ENCODE measurements around the gene TENM4.
"Not testable (repeated sequence)": the region's sequence is repeated elsewhere in the genome, so short reads cannot be mapped to it uniquely, and the experiment has no call there.

The TENM4 gene

GRCh38 chr11:79255965-79256364, 184.9 kb downstream of the TENM4 start:
- DNase-seq (ENCODE audit: low read depth in 2 of 2, low spot score in 1 of 2) = no peak

GRCh38 chr11:79253280-79253679, 187.6 kb downstream of the TENM4 start:
- no peak for DNase-seq (ENCODE audit: low read depth in 2 of 2, low spot score in 1 of 2)

DNA sequence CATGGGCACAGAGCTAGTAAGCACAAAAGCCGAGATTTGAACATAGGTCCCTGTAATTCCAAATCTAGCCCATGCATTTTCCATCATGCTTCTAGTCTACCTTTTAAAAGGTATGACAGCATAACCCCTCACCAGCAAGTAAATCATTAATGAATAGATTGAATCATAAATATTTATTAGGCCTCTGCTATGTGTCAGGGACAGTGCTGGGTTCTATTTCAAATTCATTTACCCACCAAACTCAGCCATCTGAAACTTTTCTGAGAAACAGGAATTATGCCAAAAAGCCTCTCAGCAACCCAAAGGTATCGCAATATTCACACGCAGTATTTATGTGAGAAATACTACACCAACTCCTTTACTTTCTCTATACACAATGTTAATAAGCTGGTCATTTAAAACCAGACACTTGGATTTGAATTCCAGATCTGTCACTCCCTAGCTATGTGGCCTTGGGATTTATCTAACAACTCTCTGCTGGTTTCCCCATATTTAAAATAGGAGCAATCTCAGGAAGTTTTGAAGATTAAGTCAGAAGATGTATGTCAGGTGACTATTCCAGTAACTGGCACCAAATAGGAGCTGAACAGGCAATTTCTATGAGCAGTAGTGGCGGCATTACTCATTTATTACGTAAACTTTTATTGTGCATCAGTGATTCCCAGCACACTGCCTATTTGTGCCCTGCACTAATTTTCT, 191.4 kb downstream of the TENM4 start:
- no peak for DNase-seq (ENCODE audit: low read depth in 2 of 2, low spot score in 1 of 2)

DNA sequence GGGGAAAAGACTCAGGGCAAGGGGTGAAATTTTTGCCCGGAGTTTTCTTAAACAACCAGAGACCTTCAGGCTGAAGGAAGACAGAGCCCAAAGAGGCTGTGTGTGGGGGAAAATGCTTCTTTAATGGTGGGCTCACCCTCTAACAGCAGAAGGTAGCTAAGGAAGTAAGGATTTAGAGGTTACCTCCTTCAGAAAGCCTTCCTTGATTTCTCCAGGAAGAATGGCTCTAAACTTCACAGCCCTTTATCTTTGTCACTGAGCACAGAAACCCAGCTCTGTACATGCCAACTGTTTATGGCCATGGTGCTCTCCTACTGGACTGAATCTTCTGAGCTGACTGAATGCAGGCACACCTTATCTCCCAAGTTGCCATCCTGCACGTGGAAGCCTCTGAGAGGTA, 196.0 kb downstream of the TENM4 start:
- DNase-seq (ENCODE audit: low read depth in 2 of 2, low spot score in 1 of 2) = no peak

- DNase-seq (ENCODE audit: low read depth in 2 of 2, low spot score in 1 of 2) = no peak
Observed at GRCh38 chr11:79244241-79244772, 196.5 kb downstream of the TENM4 start.

- DNase-seq (ENCODE audit: low read depth in 2 of 2, low spot score in 1 of 2) = no peak
Observed at GRCh38 chr11:79243422-79244210, 197.2 kb downstream of the TENM4 start.

DNA sequence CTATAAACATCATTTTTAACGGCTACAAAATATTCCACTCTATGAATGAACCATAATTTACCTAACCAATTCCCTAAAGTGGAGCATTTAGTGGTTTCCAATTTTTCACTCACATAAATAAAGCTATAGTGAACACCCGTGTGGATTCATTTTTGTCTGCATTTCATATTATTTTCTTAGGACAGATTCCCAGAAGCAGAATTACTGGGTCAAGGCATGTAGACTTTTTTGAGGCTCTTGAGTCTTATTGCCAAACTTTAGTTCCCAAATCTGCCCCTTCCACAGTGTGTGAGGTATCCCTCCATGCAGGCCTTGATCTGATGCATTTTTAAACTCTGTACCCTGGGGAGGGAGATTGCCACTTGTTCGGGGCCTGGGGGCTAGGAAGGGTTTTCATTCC, 198.2 kb downstream of the TENM4 start:
- DNase-seq (ENCODE audit: low read depth in 2 of 2, low spot score in 1 of 2) = no peak

DNA sequence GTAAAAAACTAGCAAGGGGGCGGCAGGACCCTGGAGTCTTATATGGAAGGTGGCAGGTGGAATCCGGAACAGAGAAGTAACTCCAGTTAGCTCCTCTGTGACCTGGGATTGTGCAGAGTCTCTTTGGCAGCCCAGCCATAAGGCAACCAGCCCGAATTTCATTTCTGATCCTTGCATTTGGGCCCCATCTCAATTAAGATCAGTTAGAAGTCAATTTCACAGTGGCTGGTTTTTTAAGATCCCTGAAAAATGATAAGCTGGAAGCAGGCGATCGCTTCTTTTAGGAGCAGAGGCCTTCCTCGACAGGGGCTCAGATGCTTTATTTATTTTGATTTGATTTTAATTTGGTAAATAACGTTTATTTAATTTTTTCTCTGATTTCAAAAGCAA, 199.0 kb downstream of the TENM4 start:
- DNase-seq (ENCODE audit: low read depth in 2 of 2, low spot score in 1 of 2) = no peak

- DNase-seq (ENCODE audit: low read depth in 2 of 2, low spot score in 1 of 2) = no peak
Observed at GRCh38 chr11:79241205-79241851, 199.5 kb downstream of the TENM4 start.

DNA sequence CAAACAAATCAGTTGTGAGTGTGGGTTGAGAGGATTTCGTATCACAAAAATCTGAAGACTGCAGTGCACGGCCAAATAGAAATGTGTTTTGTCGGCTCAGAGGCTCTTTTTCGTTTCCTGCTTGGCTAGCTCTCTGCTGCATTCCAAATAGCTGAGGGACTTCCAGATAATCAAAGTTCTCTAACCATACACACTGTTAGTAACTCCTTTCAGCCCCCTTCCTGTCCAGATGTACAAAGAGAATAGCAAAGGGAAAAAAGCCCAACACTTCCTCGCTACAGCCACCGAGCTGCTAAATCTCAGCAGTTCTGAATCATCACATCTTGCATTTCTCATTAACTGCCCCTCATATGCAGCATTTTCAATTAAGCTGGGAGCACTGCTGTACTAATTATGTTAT, 203.1 kb downstream of the TENM4 start:
- no peak for DNase-seq (ENCODE audit: low read depth in 2 of 2, low spot score in 1 of 2)

- no peak for DNase-seq (ENCODE audit: low read depth in 2 of 2, low spot score in 1 of 2)
Observed at GRCh38 chr11:79237091-79237490, 203.7 kb downstream of the TENM4 start.

DNA sequence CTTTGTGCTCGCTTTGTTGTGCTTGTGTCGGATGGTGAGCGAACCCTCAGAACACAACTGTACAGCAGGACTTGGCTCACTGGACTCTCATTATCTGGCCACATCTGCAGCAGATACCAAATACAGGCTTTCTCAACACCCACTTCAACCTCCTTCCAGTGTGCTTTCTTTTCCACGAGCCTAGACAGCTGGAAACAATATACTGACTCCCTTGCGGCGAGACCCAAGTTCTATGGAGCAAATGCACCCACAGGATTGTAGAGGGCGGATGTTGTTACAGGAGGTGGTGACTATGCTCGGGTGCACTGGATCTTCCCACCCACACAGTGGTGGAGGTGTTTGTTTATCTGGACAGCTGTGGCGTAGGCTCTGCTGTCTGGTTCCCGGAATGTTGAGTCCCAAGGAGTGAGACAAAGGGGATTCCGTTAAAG, 204.3 kb downstream of the TENM4 start:
- DNase-seq (ENCODE audit: low read depth in 2 of 2, low spot score in 1 of 2) = no peak

GRCh38 chr11:79235696-79236095, 205.1 kb downstream of the TENM4 start:
- no peak for DNase-seq (ENCODE audit: low read depth in 2 of 2, low spot score in 1 of 2)

- no peak for DNase-seq (ENCODE audit: low read depth in 2 of 2, low spot score in 1 of 2)
Observed at GRCh38 chr11:79232346-79232745, 208.5 kb downstream of the TENM4 start.

DNA sequence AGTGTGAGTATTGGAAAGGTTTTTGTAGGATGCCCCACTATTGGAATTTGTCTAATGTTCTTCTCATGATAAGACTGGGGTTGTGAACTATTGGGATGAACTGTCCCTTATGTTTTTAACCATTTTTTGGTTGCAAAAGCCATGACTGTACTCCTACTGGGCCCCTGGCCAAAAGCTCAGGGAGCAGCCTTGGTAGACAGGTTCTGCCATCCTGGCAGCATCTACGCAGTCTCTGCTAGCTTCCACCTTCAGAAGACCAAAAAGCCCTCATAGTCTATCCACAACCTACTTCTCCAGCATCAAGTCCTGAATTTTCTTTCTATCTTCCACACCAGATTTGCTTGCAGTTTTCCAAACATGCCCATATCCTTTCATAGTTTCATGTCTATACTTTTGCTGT, 211.8 kb downstream of the TENM4 start:
- DNase-seq (ENCODE audit: low read depth in 2 of 2, low spot score in 1 of 2) = no peak

DNA sequence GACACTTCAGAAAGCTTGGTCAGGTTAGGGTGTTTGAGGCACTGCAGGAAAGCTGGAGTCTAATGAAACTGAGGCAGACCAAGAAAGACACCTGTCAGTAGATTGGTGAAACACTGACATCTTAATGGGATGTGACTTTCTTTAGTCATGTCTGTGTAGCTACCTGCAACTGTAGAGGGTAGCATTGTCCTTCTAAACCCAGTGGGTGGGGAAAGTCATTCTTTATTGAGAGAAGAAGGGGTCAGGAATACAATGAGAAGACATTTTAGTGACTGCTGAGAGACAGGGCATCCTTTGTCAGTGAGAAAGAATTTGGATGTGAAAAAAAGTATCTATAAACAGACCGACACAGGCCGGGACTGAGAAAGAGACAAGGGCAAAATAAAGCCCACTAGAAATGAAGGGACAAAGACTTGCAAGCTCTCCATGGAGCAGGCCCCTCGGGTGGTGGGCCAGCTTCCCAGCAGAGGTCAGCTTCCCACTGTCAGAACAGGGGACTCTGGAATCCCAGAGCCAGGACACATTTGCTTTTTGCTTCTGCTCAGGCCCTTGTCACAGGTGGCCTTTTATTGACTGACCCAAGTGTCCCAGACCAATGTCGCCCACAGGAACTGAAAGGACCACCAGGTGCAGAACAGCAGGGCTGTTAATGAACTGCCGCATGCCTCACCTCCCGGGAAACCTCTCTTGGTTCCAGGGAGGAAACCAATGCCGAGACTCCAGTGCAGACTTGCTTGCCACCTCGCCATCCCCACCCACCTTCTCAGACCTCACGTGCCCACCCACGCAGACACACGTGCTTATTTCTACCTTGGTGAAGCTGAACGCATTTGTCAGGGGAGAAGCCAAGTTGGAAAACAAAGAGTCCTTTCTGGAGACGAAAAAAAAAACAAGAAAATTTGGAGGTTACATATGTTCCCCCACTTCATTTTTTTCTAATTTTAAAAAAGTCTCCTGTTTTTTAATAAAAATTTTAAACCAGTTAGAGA, 212.8 kb downstream of the TENM4 start:
- DNase-seq (ENCODE audit: low read depth in 2 of 2, low spot score in 1 of 2) = no peak

DNA sequence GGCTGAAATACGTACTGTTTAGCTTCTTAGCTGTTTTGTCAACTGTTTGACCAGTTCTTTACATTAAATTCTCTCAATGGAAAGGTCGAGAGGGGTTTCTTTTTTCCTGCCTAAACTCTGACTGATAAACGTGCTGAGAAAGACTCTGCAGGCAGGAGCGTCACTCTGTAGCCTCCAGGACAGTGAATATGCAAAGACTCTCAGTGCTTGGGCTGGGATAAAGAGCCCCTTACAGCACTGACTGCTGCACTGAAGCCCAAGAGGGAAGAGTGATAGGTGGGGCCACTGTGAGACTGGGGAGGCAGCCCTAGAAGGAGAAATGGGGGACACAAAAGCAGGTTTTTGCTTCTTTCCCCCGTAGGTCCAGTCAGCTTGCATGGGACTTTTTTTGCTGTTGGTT, 213.5 kb downstream of the TENM4 start:
- no peak for DNase-seq (ENCODE audit: low read depth in 2 of 2, low spot score in 1 of 2)

GRCh38 chr11:79226126-79226525, 214.7 kb downstream of the TENM4 start:
- DNase-seq (ENCODE audit: low read depth in 2 of 2, low spot score in 1 of 2) = no peak

DNA sequence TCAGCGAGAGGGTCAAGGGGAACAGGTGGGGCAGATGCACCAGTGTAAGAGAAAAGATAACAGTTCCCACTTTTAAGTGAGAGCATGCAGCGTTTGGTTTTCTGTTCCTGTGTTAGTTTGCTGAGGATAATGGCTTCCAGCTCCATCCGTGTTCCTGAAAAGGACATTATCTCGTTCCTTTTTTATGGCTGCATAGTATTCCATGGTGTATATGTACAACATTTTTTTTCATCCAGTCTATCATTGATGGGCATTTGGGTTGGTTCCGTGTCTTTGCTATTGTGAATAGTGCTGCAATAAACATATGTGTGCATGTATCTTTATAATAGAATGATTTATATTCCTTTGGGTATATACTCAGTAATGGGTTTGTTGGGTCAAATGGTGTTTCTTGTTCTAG, 218.7 kb downstream of the TENM4 start:
- DNase-seq (ENCODE audit: low read depth in 2 of 2, low spot score in 1 of 2) = not testable (repeated sequence)

DNA sequence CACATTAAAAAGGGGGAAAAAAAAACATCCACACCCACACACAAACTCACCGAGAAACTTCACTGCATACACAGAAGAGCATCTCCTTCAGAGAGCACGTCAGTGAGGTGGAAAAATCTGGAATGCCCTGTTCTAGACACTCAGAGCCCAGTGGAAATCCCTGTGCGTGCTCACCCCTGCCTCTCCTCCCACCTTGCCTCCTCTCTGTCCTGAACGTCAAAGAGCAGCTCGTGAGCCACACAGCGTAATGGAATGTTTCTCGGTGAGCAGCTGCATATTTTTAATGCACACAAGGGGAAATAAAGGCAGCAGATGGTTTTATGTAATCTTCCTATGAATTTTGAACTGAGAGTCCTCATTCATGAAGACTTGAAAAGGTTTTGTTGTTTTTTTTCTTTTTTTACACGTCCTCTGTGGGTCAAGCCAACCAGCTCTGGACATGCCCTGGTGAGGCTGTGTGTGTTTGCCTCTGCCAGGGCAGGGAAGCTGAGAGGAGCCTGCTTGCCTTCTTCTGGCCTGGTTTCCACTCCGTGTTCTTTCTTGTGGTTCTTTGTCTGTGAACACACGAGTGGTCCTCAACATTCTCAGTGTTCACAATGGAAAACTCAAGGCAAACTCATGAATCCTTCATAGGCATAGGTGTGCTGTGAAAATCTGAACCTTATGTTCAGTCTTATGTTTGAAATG, 219.2 kb downstream of the TENM4 start:
- DNase-seq (ENCODE audit: low read depth in 2 of 2, low spot score in 1 of 2) = no peak

Data from stimulated activated CD8-positive, alpha-beta memory T cell treated with anti-CD3 and anti-CD28 coated beads, Interleukin-4, amount 100 ng/mL, for 1 hour (primary cell).